HG03108 (cell line): ENCODE results near the gene ZFP92.
"Not testable (repeated sequence)": the region's sequence is repeated elsewhere in the genome, so short reads cannot be mapped to it uniquely, and the experiment has no call there.

ENCODE experiments used
- ATAC-seq: cut with Tn5 transposase; IDR thresholded peaks from one replicate; pipeline ENCODE4 v1.9.1; 2021; ENCODE audit warnings: moderate library complexity; ENCODE audit not compliant: unreplicated experiment

The ZFP92 gene

GRCh38 chrX:153411255-153411987 is at the start of gene ZFP92:
ZFP92 (plus strand) TSS chrX:153411472; CDS start chrX:153418323, 6,851 bp downstream.
- ATAC-seq, result no peak

- ATAC-seq, result no peak
Observed at GRCh38 chrX:153361781-153362397, 49.4 kb upstream of the ZFP92 start.

- peak; percentile 56 for ATAC-seq
Observed at GRCh38 chrX:153365670-153366069, 45.6 kb upstream of the ZFP92 start.

- no peak for ATAC-seq
Observed at GRCh38 chrX:153366119-153366518, 45.2 kb upstream of the ZFP92 start.

GRCh38 chrX:153366878-153367538 is 44.3 kb upstream of the ZFP92 start:
- ATAC-seq, result no peak

- ATAC-seq, result no peak
Observed at GRCh38 chrX:153370293-153371055, 40.8 kb upstream of the ZFP92 start.

- ATAC-seq, result no peak
Observed at GRCh38 chrX:153371256-153371655, 40.0 kb upstream of the ZFP92 start.

- no peak for ATAC-seq
Observed at GRCh38 chrX:153372949-153373348, 38.3 kb upstream of the ZFP92 start.

- ATAC-seq, result no peak
Observed at GRCh38 chrX:153374426-153374825, 36.8 kb upstream of the ZFP92 start.

GRCh38 chrX:153375571-153375970 is 35.7 kb upstream of the ZFP92 start:
- no peak for ATAC-seq

- no peak for ATAC-seq
Observed at GRCh38 chrX:153377727-153378126, 33.5 kb upstream of the ZFP92 start.

- no peak for ATAC-seq
Observed at GRCh38 chrX:153378607-153379006, 32.7 kb upstream of the ZFP92 start.

- ATAC-seq, result no peak
Observed at GRCh38 chrX:153379508-153379907, 31.8 kb upstream of the ZFP92 start.

GRCh38 chrX:153379971-153380581 is 31.2 kb upstream of the ZFP92 start:
- no peak for ATAC-seq

GRCh38 chrX:153380691-153381090 is 30.6 kb upstream of the ZFP92 start:
- no peak for ATAC-seq

- no peak for ATAC-seq
Observed at GRCh38 chrX:153381684-153382532, 29.4 kb upstream of the ZFP92 start.

GRCh38 chrX:153382563-153383482 is 28.4 kb upstream of the ZFP92 start:
- no peak for ATAC-seq

GRCh38 chrX:153384390-153384789 is 26.9 kb upstream of the ZFP92 start:
- ATAC-seq, result no peak

GRCh38 chrX:153384973-153385372 is 26.3 kb upstream of the ZFP92 start:
- ATAC-seq, result not testable (repeated sequence)
